ENCODE measurements around the gene LTB. TPM values are rescaled to one million over a fixed set of nuclear protein-coding genes. Genes with fewer than 3 reads are reported as not detected.
A peak's percentile ranks its signal among the peaks of the same experiment; 100 is the strongest.

Gene LTB
- total and polyA plus RNA-seq, 4 donors: 0.67 to 5.3 (median 1.5) TPM

- H3K27ac ChIP-seq (ENCODE audit: low read depth in 1 of 2, low read length in 2 of 2): no peak overlapping the region
- no peaks in the 10 kb centered on the region for H3K36me3 ChIP-seq (ENCODE audit: control insufficient read depth in 4 of 4, insufficient read depth in 3 of 4, low read depth in 1 of 4, low read length in 3 of 4)
- no peaks in the 10 kb centered on the region for H3K9me3 ChIP-seq (ENCODE audit: control insufficient read depth in 4 of 4, low read length in 3 of 4)
- TF ChIP-seq EGR1 (IDR thresholded peaks at IDR 0.05; ENCODE audit: low read depth in 2 of 2): no peak
- no peak for TF ChIP-seq FOXA2 (IDR thresholded peaks at IDR 0.05)
- TF ChIP-seq TAF1 (conservative IDR thresholded peaks at IDR 0.05): no peak
- H3K4me3 ChIP-seq (ENCODE audit: low read depth in 1 of 3, low read length in 3 of 3): no peak overlapping the region
- whole genome bisulfite sequencing: 76% methylated on average over 12 of the region's 12 CpGs
- no peaks in the 10 kb centered on the region for H3K27me3 ChIP-seq (ENCODE audit: control insufficient read depth in 4 of 4, insufficient read depth in 4 of 4, low read length in 3 of 4)
- peaks cover 0 to 3% (median 0%) of the 10 kb centered on the region in 4 donors for H3K4me1 ChIP-seq (ENCODE audit: control insufficient read depth in 4 of 4, insufficient read depth in 4 of 4, low read length in 3 of 4)
- DNase-seq (ENCODE audit: low spot score): no peak
- H3K9ac ChIP-seq (ENCODE audit: low read depth in 1 of 2, low read length in 2 of 2): no peak overlapping the region
Observed at GRCh38 chr6:31587791-31588777, 5.9 kb upstream of the LTB start.

- Histone ChIP-seq H3K9me3 (ENCODE audit: control insufficient read depth in 4 of 4, low read length in 3 of 4) (no peaks in the 10 kb centered on the region), H3K9ac (ENCODE audit: low read depth in 1 of 2, low read length in 2 of 2) (peak overlapping the region in 1 of 2 donors; percentile 23), H3K36me3 (ENCODE audit: control insufficient read depth in 4 of 4, insufficient read depth in 3 of 4, low read depth in 1 of 4, low read length in 3 of 4) (no peaks in the 10 kb centered on the region), H3K4me3 (ENCODE audit: low read depth in 1 of 3, low read length in 3 of 3) (peak overlapping the region in 1 of 3 donors; percentile 2), H3K4me1 (ENCODE audit: control insufficient read depth in 4 of 4, insufficient read depth in 4 of 4, low read length in 3 of 4) (peaks cover 0 to 6% (median 2%) of the 10 kb centered on the region in 4 donors), H3K27me3 (ENCODE audit: control insufficient read depth in 4 of 4, insufficient read depth in 4 of 4, low read length in 3 of 4) (no peaks in the 10 kb centered on the region), H3K27ac (ENCODE audit: low read depth in 1 of 2, low read length in 2 of 2) (peak overlapping the region; percentile 48 to 54)
- TF ChIP-seq CTCF (IDR thresholded peaks at IDR 0.05; ENCODE audit: low read depth, low read length, missing input control) (no peak), FOXA1 (IDR thresholded peaks at IDR 0.05) (no peak), EGR1 (IDR thresholded peaks at IDR 0.05; ENCODE audit: low read depth in 2 of 2) (no peak), FOXA2 (IDR thresholded peaks at IDR 0.05) (no peak), JUND (IDR thresholded peaks at IDR 0.05) (no peak), YY1 (IDR thresholded peaks at IDR 0.05) (no peak), ATF3 (IDR thresholded peaks at IDR 0.05) (no peak), RAD21 (IDR thresholded peaks at IDR 0.05) (no peak), SP1 (IDR thresholded peaks at IDR 0.05) (no peak), NR2F2 (IDR thresholded peaks at IDR 0.05) (no peak), HNF4G (IDR thresholded peaks at IDR 0.05) (no peak)
- WGBS: 57% methylated on average over 9 of the region's 9 CpGs
- DNase-seq (ENCODE audit: low spot score): no peak
Observed at GRCh38 chr6:31586599-31587281, 4.5 kb upstream of the LTB start.

- DNase-seq (ENCODE audit: low spot score): no peak
- peak within 1 kb of the TSS in 1 of 3 donors; percentile 2 for H3K4me3 ChIP-seq (ENCODE audit: low read depth in 1 of 3, low read length in 3 of 3)
- no peaks in the 10 kb centered on the region for H3K27me3 ChIP-seq (ENCODE audit: control insufficient read depth in 4 of 4, insufficient read depth in 4 of 4, low read length in 3 of 4)
- 57% methylated on average over 1 of the region's 1 CpG for WGBS
- no peaks in the 10 kb centered on the region for H3K36me3 ChIP-seq (ENCODE audit: control insufficient read depth in 4 of 4, insufficient read depth in 3 of 4, low read depth in 1 of 4, low read length in 3 of 4)
- H3K4me1 ChIP-seq (ENCODE audit: control insufficient read depth in 4 of 4, insufficient read depth in 4 of 4, low read length in 3 of 4): peaks cover 0 to 9% (median 3%) of the 10 kb centered on the region in 4 donors
- TF ChIP-seq RAD21 (IDR thresholded peaks at IDR 0.05) (no peak), RXRA (IDR thresholded peaks at IDR 0.05) (no peak), JUND (IDR thresholded peaks at IDR 0.05) (no peak), MAX (IDR thresholded peaks at IDR 0.05) (no peak), GABPA (IDR thresholded peaks at IDR 0.05 in 1 of 2, conservative IDR thresholded peaks at IDR 0.05 in 1 of 2) (no peak), FOXA1 (IDR thresholded peaks at IDR 0.05) (no peak), HNF4A (conservative IDR thresholded peaks at IDR 0.05) (no peak), EGR1 (IDR thresholded peaks at IDR 0.05; ENCODE audit: low read depth in 2 of 2) (no peak)
- peak within 1 kb of the TSS in 1 of 2 donors; percentile 23 for H3K9ac ChIP-seq (ENCODE audit: low read depth in 1 of 2, low read length in 2 of 2)
- no peaks in the 10 kb centered on the region for H3K9me3 ChIP-seq (ENCODE audit: control insufficient read depth in 4 of 4, low read length in 3 of 4)
- peak within 1 kb of the TSS; percentile 48 to 54 for H3K27ac ChIP-seq (ENCODE audit: low read depth in 1 of 2, low read length in 2 of 2)
Observed at GRCh38 chr6:31586008-31586407, 3.8 kb upstream of the LTB start, which contains the start of gene LST1. LST1 (plus strand) TSS chr6:31586277; CDS start chr6:31587300, 1,023 bp downstream.

Measured in liver (tissue), 9 donors.